KBM-7 (cell line): ENCODE measurements around the gene ATP6V0B.

Experiments
- DNase-seq: peaks from one replicate; pipeline ENCODE4 v3.0.0-alpha.2; 2015
- in situ Hi-C: fragments of 300-500 bp; cut with MboI; formaldehyde crosslinking; loops from 2 replicates; pipeline ENCODE4 v1.14.3; 2020; ENCODE audit warnings: low sequenced_read_pairs, low pct_unique_long_range_greater_than_20kb, mixed read lengths

The ATP6V0B gene

DNA sequence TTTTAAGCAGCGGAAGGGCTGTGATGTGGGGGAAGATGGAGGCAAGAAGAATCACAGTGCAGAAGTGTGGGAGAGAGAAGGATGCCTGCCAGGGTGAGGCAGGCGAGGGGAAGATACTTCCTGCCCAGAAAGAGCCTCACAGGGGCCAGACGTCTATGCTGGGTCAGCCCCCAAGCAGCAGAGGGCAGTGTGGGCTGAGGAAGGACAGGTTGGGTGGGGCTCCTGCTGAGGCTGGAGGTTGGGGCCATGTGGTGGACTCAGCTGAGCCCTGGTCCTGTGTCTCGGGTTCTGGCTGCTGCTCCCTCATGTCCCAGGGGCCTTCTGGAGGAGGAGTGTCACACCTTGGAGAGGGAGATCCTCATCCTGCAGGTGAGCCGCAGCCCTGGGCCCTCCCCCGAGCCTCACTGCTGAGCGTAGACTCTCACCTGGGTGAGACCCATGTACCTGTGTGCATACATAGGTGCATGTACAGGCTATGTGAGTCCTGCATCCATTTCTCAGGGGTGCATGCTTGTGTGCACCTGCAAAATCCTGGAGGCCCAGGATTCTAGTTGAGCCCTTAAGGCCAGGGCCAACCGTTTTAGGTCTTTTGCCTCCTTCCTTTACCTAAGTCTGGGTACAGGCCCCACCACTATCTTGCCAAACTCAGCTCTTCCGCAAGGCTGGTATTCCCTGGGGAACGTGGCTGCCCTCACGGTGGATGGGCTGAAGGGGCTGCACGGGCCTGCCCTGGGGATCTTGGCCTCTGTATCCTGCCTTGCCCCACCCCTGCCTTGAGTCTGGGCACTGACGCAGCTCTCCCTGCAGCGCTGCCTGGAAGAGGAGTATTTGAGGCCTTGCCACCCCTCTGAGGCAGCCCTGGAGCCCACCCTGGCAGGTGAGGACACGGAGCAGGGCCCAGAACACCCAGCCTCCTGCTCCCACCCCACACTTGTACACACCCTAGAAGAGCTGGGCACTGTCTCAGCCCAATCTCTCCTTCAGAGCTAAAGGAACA lies 20.3 kb downstream of the ATP6V0B start:
- in situ Hi-C loops, result no loop called here
- DNase-seq, result peak; percentile 69

DNA sequence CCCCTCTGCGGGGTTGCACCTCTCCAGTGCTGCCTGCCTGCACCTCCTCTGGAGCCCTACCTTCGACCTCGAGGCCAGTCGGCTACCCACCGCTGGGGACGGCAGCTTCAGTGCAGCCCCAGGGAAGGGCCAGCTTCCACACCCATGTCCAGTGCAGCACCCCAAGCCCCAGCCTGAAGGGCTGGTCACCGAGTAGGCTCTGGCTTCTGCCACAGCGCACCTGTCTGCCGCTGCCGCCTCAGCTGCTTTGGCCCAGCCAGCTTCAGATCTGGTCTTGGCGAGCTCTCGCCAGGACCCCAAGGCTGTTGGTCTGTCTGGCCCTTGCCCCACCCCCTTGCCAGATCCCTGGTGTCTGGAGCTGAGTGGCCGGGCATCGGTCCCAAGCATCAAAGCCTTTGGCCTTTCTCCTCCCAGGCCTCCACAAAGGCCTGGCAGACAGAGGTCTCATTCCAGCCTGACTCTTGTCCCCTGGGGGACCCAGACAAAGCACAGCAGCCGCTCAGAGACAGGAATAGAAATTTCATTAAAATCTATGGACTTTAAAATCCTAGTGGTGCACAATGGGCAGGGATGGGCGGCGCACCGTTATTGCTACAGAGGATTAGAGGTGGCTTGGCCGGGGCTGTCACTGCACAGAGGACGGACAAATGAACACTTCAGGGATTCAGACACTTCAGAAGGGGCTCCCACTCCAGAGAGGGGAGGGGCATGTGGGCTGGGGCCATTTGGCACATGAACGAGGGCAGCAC lies 21.4 kb downstream of the ATP6V0B start:
- in situ Hi-C loops, result no loop called here

DNA sequence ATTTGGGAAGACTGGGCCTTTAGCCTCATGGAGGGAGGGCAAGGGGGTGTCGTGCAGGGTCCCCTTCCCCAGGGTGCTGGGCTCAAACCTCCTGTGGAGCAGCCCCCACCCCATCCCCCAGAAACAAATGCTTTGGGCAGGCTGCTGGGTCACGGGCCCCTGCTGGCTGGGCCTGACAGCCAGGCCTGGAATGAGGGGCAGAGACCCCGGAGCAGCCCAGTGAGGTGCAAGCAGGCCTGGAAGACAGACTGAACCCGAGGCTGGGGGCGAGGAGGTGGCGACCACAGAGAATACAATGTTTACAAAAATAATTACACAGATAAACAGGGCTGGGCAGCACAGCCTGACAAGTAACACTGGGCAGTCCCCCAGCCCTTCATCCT lies 22.0 kb downstream of the ATP6V0B start:
- in situ Hi-C loops, result no loop called here
- no peak for DNase-seq

More for the DNA sequence above, 21.4 kb downstream of the ATP6V0B start:
- no peak for DNase-seq

DNA sequence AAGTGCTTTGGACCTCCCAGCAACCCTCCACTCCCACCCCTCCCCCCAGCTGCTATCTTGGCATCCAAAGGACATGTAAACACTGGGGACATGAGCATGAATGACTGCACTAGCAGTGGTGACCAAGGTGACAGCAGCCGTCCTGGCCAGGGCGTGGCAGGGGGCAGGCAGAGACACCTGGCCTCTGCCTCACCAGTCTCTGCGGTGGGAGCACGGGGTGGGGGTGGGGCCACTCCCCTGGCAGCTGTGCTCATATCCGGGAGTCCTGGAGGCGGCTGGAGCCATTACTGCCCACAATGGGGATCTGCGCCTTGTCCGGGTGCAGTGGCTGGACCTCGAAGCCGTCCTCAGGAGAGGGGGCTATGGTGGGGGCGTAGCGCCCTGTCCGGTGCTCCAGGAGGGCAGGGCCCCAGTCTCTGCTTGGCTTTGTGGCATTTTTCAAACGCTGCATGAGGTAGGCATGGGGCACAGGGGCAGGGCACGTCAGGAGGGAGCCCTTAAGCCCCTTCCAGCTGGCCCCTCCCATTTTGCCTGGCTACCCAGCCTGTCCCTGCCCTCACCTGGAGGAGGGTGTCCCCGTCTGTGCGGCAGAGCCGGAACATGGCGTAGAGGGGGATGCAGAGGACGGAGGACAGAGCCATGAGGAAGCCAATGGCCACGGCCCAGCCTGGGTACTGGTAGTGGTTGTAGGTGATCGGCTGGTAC lies 22.7 kb downstream of the ATP6V0B start:
- no peak for DNase-seq
- in situ Hi-C loops, result no loop called here

DNA sequence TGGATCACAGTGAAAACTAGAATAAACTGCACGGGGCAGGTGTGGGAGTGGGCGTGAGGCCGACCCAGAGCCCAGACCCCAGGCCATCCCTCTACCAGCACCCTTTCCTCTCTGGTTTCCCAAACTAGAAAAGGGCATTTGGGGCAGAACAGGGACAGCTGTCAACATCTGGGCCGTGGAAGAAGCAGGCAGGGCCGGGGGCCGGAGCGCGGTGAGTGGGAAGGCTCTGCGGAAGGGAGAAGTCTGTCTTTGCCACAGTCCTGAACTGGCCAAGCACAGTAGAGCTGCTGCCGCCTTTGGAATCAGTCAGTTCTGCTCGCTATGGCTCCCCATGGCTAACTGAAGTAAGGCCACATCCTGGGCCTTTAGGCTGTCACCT lies 23.2 kb downstream of the ATP6V0B start:
- in situ Hi-C loops, result no loop called here
- DNase-seq, result no peak

DNA sequence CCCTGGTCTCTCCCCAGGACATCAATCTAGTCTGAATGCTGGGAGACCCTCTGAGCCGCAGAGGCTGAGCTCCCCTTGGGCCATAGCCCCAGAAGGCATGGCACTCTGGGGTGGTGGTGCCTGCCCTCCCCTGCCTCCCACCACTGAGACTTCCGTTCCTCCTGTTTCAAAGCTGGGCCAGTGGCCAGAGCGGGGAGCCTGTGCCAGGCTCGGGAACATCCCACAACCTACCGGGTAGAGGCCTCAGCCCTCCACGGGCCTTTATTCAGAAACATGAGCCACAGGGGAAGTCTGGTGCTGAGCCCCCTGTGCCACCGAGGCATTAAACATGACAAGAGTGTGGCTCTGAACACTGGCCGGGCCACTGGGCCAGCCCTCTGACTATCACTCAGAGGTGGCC lies 24.7 kb downstream of the ATP6V0B start:
- DNase-seq, result no peak
- in situ Hi-C loops, result no loop called here

DNA sequence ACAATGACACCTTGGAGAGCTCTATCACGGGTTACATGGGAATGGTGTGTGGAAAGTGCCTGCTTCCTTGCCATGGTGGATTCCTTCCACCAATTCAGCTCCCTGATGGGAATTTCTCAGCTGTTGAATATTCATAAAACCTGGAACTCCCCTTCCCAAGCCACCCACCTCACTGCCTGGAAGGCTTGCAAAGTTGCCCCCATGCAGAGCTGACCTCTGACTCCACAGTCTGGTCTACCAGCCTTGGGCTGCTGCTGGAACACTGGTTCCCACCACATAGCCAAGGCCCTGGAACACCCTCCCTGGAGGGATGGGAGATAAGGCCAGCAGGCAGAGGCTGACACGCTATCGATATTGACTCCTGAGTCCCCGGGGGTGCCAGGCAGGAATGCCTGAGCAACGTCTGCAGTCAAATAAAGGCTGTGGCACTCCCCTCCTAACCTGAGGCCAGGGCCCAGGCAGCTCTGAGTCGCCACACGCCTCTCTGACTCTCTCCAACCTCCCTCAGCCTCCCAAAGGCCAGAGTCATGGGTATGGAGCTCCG lies 25.4 kb downstream of the ATP6V0B start:
- in situ Hi-C loops, result no loop called here
- DNase-seq, result no peak

DNA sequence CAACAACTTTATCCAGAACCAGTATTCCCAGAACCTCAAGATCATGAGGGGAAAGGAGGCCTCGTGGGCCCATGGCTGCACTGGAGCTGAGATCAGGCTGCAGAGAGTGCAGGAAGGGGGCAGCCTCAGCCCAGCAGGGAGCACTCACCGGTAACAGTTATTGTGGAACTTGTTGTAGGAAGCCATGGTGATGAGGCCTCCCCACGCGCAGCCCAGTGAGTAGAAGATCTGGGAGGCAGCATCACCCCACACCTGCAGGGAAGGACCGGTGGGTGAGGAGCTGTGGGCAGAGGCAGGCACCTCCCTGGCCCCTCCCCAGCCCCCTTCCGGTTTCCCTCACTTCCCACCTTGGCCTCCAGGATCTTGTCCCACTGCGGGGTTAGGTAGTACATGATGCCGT lies 27.4 kb downstream of the ATP6V0B start:
- DNase-seq, result no peak
- in situ Hi-C loops, result no loop called here

DNA sequence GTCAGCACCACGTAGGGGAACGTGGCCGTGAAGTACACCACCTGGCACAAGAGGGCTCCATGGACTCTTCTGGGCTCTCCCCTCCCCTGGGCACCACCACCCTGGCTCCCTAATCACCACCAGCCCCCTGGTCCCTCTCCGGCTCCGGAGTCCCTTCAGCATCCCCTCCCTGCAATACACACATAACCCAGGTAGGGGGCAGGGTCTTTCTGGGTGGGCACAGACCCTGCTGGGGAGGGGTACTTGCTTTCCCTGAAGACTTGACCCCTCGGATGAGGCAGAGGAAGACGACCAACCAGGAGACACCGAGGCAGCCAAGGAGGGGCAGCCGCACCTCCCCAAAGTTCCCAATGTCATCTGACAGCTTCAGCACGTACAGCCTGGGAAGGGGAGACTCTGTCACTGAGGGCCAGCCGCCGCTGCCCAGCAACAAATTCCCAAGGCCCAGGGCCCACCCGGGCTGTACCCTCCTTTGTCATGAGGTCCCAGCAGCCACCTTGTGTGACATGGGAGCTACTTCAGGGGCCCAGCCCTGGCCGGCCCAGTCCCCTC lies 27.9 kb downstream of the ATP6V0B start:
- in situ Hi-C loops, result no loop called here
- no peak for DNase-seq

DNA sequence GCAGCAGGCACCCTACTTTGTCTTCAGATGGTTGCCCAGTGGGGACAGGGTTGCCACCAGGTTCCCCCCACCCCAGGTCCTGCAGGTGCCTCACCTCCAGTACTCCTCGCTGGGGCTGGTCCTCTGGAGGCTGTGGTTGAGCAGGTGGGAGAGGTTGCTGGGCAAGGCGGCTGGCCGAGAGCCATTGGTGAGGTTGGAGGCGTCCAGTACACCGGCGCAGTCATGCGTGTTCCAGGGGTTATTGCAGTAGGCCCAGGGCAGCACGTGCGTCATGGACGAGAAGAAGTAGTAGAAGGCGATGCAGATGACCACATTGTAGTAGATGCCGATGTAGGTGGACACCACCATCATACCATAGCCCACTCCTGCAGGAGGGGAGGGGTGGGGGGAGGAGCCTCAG lies 33.5 kb downstream of the ATP6V0B start:
- DNase-seq, result no peak
- in situ Hi-C loops, result no loop called here

DNA sequence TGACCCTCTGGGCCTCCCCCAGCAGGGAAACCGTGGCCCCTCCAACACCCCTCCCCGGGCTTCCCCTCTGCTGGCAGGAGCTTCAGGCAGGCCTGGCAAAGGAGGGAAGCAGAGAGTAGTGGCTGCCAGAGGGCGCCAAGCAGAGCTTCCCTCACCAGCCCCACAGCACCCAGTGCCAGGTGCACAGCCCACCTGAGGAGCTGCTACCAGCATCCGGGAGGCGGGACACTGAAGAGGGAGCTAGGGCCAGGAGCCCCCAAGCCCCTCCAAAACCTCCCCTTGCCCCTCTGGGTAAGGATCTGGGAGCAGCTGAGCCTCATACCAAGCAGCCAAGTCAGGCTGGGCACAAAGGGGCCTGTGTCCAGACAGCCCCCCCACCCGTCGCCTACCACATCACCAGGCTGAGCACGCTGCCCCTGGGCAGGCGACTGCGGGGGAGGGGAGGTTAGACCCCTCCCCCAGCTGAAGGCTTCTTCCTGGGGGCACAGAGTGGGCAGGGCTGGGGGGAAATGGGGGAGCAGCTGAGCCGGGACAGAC lies 36.2 kb downstream of the ATP6V0B start:
- in situ Hi-C loops, result no loop called here
- DNase-seq, result no peak

DNA sequence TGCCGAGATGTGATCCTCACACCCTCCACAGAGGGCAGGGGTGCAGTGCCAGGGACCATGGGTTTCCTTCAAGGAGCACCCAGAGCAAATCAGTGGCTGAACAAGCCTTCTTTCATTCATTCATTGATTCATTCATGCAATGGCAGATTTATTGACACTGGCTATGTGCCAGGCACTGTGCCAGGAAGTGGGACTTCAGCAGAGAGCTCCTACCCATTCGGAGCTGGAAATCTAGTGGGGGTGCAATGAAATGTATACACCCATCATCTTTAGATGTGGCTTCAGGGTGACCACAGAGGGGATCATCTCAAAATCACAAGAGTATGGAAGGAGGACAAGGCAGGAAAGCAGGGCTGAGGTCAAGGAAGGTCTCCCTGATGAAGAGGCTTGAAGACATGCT lies 37.6 kb downstream of the ATP6V0B start:
- in situ Hi-C loops, result no loop called here

DNA sequence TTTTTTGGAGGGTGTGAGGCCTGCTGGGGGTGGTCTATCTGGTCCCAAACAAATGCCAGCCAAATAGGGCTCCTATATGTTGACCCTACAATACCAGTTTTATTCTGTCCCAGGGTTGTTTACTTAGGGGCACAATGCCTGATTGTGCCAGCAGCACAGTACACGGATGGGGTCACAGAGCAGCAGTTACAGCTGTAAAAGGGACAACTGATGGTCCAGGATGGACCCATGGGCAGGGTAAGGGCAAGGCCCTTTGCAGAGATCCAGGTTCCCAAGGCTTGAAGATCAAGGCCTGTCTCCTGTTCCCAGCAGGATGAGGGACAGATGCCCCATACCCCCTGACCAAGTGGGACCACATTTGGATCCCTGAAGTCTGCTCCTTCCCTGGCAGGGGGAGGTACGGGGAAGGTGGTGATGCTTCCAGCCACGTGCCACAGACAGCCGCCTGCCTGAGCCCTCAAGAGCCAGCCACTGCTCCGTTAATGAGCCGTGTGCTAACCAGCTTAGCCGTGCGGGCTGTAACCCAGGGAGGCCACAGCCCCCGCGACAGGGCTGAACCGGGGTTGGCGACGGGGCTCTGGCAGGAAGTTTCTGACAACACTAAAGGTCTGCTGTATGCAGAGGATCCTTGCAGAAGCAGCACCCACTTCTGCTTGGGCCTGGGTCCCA lies 38.3 kb downstream of the ATP6V0B start:
- in situ Hi-C loops, result no loop called here

More for the DNA sequence above, 37.6 kb downstream of the ATP6V0B start:
- no peak for DNase-seq

DNA sequence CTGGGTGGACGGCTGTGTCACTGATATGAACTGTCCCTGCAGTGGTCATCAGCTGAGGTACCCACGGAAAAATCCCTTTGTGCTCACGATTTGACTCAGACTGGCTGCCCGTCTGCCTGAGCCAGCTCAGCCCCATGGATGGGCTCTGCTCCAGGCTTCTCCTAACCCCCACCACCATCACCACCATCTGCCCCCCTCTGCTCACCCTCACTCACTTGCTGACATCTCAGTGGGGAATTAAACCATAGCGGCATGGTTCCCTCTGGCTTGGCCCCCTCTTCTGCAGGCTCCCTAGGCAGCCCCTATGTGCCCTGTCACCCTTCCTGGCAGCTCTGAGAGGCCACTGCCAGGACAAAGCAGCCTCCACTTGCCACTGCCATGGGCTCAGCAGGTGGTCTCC lies 39.2 kb downstream of the ATP6V0B start:
- in situ Hi-C loops, result no loop called here
- DNase-seq, result no peak

More for the DNA sequence above, 38.3 kb downstream of the ATP6V0B start:
- peak; percentile 70 for DNase-seq

DNA sequence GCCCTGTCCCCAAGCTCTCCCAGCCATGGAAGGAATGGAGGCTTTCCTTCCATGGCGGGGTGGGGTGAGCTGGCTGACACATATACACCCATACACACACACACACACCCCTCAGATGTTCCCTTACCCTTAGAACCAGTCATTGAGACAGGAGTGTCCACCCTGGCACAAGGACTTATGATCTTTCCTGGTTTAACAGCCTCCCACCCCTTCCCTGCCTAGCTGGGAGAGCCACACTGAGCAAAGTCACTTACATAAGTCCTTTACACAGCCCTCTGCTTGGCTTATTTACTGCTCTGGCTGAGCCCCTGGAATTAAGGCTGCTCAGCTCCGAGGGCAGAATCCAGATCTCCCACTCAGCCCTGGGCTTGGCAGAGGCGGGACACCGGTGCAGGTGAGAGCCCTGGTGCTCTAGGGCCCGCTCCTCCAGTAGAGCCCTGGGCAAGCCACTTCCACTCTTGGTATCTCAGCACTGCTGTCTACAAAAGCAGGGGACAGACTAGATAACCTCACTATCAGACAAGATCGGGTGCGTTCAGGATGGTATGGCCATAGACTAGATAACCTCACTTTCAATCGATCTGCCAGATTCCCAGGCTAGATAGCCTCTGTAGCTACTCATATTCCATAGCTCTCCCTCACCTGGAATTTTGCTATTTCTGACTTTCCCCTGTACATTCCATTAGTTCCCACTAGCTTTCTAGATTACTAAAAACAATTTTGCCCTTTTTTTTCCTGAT lies 39.8 kb downstream of the ATP6V0B start:
- DNase-seq, result no peak
- in situ Hi-C loops, result no loop called here

DNA sequence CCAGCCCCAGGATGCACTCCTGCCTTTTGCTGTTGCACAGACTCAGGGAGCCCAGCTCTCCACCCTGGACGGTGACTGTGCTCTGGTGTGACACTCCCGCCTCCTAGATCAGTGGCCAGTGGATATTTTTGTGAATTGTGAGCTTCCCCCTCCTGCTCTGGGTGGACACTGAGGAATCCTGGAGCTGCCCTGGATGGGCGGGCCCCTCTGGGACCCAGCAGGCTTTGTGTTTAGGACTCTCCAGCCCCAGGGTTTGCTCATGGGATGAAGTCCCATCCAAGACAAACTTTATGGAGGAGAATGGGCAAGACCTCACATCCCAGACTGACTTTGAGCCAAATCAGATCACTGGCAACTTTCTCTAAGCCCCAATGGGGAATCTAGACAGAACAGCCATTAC lies 40.4 kb downstream of the ATP6V0B start:
- DNase-seq, result no peak
- in situ Hi-C loops, result no loop called here

DNA sequence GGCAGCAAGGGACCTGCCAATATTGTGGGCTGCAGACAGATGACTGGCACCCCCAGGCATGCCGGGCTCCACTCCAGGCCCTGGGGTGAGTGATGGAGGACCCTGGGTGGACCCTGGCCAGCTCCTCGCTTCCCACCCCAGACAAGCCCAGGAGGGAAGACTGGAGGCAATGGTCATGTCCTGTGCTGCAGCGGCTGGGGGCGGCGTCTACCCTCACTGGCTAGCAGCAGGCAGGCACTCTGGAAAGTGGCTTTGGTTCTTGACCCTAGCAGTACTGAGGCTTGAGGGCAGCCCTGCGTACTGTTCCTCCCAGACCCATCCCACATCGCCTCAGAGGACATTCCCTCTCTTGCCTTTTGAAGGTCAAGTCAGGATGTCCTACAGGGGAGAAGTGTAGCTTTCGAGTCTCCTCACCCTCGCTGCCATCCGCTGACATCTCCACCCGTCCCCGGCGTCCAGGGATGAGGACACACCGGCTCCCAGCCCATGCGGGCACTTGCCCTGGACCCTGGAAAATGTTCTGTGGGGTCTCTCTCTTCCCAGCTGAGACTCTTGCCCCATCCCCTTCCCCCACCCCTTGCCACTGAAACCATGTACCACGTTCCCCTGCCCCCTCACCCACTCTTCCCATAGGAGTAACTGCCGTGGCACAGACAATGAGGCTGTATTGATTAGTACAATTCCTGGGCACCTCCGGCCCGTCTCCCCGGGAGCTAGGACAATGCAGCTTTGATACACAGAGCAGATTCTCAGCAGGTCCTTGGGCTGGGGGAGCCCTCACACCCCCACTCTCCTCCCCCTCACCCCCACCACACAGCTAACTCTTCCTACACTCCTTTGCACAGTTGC lies 41.5 kb downstream of the ATP6V0B start:
- in situ Hi-C loops, result no loop called here
- DNase-seq, result no peak
